ENCODE measurements around the gene OLFM1.
A peak's percentile ranks its signal among the peaks of the same experiment; 100 is the strongest.

OLFM1 gene

DNA sequence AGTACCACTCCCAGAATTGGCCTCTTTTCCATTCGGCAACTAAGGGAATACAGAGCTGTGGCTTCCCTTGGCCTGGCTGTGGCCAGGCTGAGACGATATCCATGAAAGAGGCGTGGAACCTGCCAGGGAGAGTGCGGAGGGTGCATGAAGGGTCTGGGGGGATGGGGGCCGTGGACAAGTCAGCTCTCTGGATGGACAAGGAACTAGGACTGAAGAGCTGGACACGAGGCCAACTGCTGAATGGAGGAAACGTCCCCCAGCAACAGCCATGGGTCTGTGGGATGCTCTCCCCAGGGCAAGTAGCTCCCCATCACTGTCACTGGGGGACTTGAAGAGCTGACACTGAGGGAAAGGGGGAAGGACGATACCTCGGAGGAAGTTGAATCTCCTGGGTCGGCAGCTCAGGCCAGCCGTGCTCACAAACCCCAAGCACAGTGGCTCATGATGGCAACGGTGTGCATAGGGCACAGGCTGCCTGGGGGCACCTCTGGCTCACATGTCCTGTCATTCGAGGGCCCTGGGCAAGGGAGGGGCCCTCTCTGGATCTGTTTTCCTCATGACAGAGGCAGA is 4.1 kb upstream of the OLFM1 start:
- H3K4me3 ChIP-seq (ENCODE audit: low read depth, low read length), result no peak overlapping the region
- TF ChIP-seq, protein P1, sequence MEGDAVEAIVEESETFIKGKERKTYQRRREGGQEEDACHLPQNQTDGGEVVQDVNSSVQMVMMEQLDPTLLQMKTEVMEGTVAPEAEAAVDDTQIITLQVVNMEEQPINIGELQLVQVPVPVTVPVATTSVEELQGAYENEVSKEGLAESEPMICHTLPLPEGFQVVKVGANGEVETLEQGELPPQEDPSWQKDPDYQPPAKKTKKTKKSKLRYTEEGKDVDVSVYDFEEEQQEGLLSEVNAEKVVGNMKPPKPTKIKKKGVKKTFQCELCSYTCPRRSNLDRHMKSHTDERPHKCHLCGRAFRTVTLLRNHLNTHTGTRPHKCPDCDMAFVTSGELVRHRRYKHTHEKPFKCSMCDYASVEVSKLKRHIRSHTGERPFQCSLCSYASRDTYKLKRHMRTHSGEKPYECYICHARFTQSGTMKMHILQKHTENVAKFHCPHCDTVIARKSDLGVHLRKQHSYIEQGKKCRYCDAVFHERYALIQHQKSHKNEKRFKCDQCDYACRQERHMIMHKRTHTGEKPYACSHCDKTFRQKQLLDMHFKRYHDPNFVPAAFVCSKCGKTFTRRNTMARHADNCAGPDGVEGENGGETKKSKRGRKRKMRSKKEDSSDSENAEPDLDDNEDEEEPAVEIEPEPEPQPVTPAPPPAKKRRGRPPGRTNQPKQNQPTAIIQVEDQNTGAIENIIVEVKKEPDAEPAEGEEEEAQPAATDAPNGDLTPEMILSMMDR (IDR thresholded peaks at IDR 0.05; ENCODE audit: borderline replicate concordance, insufficient read depth, low read depth, low read length), result no peak

DNA sequence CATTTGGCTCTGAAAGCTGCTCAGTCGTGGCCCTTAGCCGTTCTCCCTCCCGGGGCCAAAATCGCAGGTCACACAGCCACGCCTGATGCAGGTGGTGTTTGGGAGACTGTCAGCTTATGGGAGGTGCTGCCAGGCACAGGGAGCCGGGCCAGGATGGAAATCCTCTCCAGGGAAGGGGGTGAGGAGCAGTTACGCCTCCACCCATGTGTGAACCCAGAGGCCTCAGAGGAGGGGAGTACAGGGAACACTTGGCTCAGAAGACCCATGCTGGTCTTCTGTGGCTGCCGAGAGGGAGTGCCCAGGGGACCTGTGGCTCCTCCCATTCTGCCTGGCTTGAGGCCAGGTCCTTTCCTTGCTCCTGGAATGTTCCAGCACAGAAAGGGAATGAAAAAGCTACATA is 3.6 kb upstream of the OLFM1 start:
- no peak overlapping the region for H3K4me3 ChIP-seq (ENCODE audit: low read depth, low read length)
- TF ChIP-seq, protein P1 (IDR thresholded peaks at IDR 0.05; ENCODE audit: borderline replicate concordance, insufficient read depth, low read depth, low read length), result no peak

DNA sequence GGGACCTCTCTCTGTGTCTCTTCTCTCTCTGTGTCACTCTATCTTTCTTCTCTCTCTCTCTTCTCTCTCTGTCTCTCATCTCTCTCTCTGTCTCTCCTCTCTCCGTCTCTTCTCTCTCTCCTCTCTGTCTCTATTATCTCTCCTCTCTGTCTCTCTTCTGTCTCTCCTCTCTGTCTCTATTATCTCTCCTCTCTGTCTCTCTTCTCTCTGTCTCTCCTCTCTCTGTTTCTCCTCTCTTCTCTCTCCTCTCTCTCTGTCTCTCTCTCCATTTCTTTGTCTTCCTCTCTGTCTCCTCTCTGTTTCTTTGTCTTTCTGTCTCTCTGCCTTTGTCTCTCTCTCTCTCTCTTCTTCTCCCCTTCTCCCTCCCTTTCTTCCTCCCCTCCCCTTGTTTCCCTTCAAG is 3.2 kb upstream of the OLFM1 start:
- TF ChIP-seq, protein P1 (IDR thresholded peaks at IDR 0.05; ENCODE audit: borderline replicate concordance, insufficient read depth, low read depth, low read length), result no peak
- no peak overlapping the region for H3K4me3 ChIP-seq (ENCODE audit: low read depth, low read length)

DNA sequence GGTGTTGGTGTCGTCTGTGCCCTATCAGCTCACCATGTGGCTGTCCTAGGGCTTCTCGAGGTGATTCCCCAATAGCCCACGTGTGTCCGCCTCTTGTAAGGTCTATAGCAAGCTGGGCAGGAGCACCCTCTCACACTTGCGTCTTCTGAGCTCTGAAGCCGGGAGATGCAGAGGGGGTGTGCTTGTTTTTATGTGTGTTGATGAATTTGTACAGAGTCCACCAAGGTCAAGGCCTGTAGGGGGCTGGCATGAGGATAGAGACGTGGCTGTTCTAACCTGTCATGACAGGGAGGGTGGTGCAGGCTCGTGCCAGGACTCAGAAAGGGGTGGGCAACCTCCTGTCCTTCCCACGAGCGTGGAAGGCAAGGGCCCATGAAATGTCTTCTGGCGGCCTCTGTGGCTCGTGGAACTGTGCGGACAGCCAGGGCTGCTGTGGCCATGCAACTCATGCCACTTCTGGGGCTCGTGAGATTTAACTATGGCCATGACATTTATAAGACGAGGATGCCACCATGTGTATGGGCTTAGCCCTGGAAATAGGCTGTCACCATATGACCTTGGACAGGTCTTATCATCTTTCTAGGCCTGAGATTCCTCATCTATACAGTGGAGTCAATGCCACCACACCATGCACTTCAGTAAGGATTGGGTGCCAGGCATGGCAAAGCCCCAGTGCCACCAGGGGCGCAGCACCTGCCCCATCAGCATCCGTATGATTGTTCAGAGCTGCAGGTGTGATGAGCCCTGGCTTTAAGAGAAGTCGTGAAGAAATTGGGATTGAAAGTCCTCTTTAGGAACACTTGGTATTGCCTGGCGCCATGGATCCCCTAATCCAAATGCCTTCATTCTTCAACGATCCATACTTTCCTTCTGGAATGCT is 2.3 kb upstream of the OLFM1 start:
- TF ChIP-seq, protein P1 (IDR thresholded peaks at IDR 0.05; ENCODE audit: borderline replicate concordance, insufficient read depth, low read depth, low read length), result no peak
- no peak overlapping the region for H3K4me3 ChIP-seq (ENCODE audit: low read depth, low read length)

DNA sequence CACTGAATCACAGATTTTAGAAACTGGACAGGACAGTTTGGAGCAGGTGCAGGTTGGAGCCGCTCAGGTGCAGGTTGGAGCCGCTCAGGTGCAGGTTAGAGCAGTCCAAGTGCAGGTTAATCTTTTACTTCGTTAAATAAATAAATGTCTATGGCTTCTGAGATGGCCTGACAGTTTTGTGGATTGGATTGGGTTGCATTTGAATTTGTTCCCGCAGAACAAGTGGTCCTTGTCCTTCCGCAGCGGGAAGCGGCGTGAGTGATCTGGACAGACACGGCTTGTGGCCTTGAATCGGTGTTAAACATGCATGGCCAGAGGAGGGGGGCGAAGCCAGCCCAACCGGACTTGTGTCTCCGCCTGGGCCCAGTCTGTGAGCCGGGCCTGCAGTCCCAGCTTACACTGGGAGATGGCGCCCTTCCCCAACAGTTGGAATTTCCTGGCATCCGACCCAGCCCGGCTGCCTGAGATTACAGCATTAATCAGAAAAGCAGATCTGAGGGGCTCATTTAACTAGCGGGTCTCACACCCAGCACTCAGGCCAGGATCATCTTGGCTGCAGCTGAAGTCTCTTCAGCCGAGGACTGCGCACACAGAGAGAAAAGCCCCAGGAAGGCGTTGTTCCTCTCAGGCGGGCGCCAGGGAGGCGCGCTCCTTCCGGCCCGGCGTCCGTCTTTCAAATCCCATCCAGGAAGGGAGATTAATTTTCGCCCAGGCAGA is 1.5 kb upstream of the OLFM1 start:
- no peak overlapping the region for H3K4me3 ChIP-seq (ENCODE audit: low read depth, low read length)
- TF ChIP-seq, protein P1 (IDR thresholded peaks at IDR 0.05; ENCODE audit: borderline replicate concordance, insufficient read depth, low read depth, low read length), result peak; percentile 81

DNA sequence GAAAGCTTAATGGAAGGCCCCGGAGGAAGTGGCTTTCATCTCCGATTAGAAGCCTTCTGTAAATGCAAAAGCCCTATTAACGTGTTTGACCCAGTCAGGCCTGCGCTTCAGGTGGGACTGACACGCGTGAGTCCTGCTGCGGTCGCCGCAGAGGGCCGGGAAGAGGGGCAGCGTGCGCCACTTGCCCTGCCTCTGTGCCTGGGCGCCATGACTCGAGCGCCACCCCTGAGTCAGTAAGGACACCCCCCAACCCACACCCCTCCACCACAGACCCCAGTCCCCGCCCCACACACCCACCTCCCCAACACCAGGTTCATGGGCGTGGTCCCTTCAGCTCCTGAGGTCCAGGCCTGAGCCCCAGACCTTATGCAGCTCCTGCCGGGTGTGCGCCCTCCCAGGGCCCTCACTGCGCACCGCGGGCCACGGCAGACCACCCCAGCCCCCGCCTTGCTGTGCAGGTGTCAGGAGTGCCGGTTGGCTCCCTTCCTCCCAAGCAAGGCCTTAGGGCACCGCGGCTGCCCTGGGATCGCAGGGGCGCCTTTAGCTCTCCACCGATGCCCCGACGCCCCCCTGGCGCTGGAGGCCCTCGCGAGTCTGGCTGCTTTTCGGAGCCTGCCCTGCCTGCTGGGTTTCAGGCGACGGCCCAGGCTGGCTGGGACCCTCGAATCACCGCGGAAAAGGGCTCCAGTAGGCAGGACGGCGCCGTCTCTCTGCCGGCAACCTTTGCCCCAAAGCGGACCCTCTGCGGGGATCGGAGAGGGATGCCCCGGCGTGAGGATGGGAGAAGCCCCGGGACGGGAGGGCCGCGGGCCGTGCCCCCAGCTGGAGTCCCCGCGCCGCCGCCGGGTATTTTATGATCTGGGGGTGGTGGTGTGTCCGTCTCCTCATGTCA is 625 bp upstream of the OLFM1 start:
- TF ChIP-seq, protein P1 (IDR thresholded peaks at IDR 0.05; ENCODE audit: borderline replicate concordance, insufficient read depth, low read depth, low read length), result no peak
- H3K4me3 ChIP-seq (ENCODE audit: low read depth, low read length), result no peak overlapping the region
